DND-41 (cell line): ENCODE data around the gene PHOSPHO1.

Source experiments
- ATAC-seq: fragments of 200-7000 bp; cut with Tn5 transposase; 3 replicates; pipeline ENCODE4 v1.9.1; 2021; ENCODE audit warnings: low read depth; ENCODE audit not compliant: insufficient read depth
- DNase-seq: peaks from one replicate; pipeline ENCODE4 v3.0.0-alpha.2; 2020
- H2AFZ ChIP-seq: 2 replicates; pipeline ENCODE4 v1.6.0; 2012; ENCODE audit warnings: low read depth, low read length
- H3K27ac ChIP-seq: 2 replicates; pipeline ENCODE4 v1.5.1; 2012; ENCODE audit warnings: low read length, inconsistent platforms
- H3K27me3 ChIP-seq: fragments of 200-600 bp; sonication (generic); 2 replicates; pipeline ENCODE4 v1.6.0; 2012; ENCODE audit warnings: low read length, mild to moderate bottlenecking, inconsistent platforms; ENCODE audit not compliant: insufficient read depth, poor library complexity
- H3K36me3 ChIP-seq: 2 replicates; pipeline ENCODE4 v1.5.1; 2012; ENCODE audit warnings: low read length, inconsistent platforms; ENCODE audit not compliant: insufficient read depth
- H3K4me1 ChIP-seq: 2 replicates; pipeline ENCODE4 v1.5.1; 2012; ENCODE audit warnings: mild to moderate bottlenecking, low read length; ENCODE audit not compliant: insufficient read depth
- H3K4me2 ChIP-seq: 2 replicates; pipeline ENCODE4 v1.6.0; 2012; ENCODE audit warnings: mild to moderate bottlenecking, moderate library complexity, low read length, inconsistent platforms; ENCODE audit not compliant: insufficient read depth
- H3K4me3 ChIP-seq, 2 experiments: fragments of 200-600 bp in 1 of 2; shearing (Covaris generic) in 1 of 2; 2 replicates each; pipeline ENCODE4 v1.5.1; 2012 to 2016; ENCODE audit warnings: inconsistent platforms in 2 of 2, low read length in 2 of 2, mild to moderate bottlenecking in 2 of 2, low read depth in 1 of 2, moderate library complexity in 1 of 2
- H3K79me2 ChIP-seq: 2 replicates; pipeline ENCODE4 v1.6.0; 2012; ENCODE audit warnings: low read length, inconsistent platforms; ENCODE audit not compliant: insufficient read depth
- H3K9ac ChIP-seq: 2 replicates; pipeline ENCODE4 v1.6.0; 2012; ENCODE audit warnings: low read depth, mild to moderate bottlenecking, inconsistent platforms, low read length, moderate library complexity
- H3K9me3 ChIP-seq: 2 replicates; pipeline ENCODE4 v1.5.1; 2012; ENCODE audit warnings: low read length, moderate library complexity, mild to moderate bottlenecking, inconsistent platforms; ENCODE audit not compliant: insufficient read depth, severe bottlenecking
- H4K20me1 ChIP-seq: 2 replicates; pipeline ENCODE4 v1.6.0; 2012; ENCODE audit warnings: low read length; ENCODE audit not compliant: insufficient read depth
- EZH2 ChIP-seq: IDR thresholded peaks from 3 replicates; pipeline ENCODE4 v1.6.1; 2012; ENCODE audit warnings: borderline replicate concordance, low read depth, mild to moderate bottlenecking, moderate library complexity, low read length, inconsistent platforms; ENCODE audit not compliant: severe bottlenecking
- TF ChIP-seq, protein P1 (sequence below): IDR thresholded peaks from 2 replicates; pipeline ENCODE4 v1.5.1; 2012; ENCODE audit warnings: borderline replicate concordance, low read length, moderate library complexity, mild to moderate bottlenecking; ENCODE audit not compliant: poor library complexity, severe bottlenecking; ENCODE audit errors: extremely low read depth

The PHOSPHO1 gene

DNA sequence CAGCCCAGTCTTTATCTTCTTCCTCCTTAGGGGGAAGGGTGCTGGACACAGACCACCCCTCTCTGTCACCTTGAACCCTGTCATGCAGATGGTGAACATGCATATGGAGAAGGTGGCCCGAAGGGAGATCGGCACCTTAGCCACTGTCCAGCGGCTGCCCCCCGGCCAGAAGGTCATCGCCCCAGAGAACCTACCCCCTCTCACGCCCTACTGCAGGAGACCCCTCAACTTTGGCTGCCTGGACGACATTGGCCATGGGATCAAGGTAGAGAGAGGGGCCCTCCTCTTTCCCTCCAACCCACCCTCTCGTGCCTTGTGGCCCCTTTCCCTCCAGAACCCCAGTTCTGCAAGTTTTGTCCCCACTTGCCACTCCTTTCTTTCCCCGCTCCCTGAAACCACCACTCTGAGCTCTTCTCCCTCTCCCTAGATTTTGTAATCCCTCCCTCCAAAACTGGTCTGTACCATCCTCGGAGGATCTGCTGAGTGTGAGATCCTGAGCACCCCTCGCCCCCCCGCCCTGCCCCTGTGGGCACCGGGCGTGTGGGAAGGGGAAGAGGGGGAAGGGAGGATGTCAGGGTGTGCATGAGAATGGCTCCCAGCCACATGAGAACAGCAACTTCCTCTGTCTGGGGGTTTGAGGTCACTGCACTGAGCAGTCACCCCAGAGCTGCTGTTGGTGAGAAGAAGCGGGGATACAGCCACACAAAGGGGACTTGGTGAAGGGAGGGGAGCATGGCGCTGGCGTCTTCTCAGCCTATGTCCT lies 12.8 kb downstream of the PHOSPHO1 start:
- peak; percentile 89 for ATAC-seq
- H3K79me2 ChIP-seq: peaks cover 3% of the 10 kb centered on the region; the same call in 1 of the 2 replicates
- H3K9me3 ChIP-seq: no peaks in the 10 kb centered on the region
- TF ChIP-seq, protein P1, sequence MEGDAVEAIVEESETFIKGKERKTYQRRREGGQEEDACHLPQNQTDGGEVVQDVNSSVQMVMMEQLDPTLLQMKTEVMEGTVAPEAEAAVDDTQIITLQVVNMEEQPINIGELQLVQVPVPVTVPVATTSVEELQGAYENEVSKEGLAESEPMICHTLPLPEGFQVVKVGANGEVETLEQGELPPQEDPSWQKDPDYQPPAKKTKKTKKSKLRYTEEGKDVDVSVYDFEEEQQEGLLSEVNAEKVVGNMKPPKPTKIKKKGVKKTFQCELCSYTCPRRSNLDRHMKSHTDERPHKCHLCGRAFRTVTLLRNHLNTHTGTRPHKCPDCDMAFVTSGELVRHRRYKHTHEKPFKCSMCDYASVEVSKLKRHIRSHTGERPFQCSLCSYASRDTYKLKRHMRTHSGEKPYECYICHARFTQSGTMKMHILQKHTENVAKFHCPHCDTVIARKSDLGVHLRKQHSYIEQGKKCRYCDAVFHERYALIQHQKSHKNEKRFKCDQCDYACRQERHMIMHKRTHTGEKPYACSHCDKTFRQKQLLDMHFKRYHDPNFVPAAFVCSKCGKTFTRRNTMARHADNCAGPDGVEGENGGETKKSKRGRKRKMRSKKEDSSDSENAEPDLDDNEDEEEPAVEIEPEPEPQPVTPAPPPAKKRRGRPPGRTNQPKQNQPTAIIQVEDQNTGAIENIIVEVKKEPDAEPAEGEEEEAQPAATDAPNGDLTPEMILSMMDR: no peak
- no peak for TF ChIP-seq EZH2
- peak overlapping the region; percentile 30 for H3K4me2 ChIP-seq
- DNase-seq: peak; percentile 87
- peak overlapping the region; percentile 37; the same call in 1 of the 2 replicates for H3K9ac ChIP-seq
- peaks cover 42% of the 10 kb centered on the region for H3K36me3 ChIP-seq
- peaks cover 33% of the 10 kb centered on the region for H3K4me1 ChIP-seq
- H3K27me3 ChIP-seq: no peaks in the 10 kb centered on the region
- no peaks in the 10 kb centered on the region for H4K20me1 ChIP-seq
- peak overlapping the region; percentile 36; the same call in 1 of the 2 replicates for H2AFZ ChIP-seq
- H3K4me3 ChIP-seq: no peak overlapping the region; a peak in 1 of 4 replicates
- peak overlapping the region; percentile 80 for H3K27ac ChIP-seq

DNA sequence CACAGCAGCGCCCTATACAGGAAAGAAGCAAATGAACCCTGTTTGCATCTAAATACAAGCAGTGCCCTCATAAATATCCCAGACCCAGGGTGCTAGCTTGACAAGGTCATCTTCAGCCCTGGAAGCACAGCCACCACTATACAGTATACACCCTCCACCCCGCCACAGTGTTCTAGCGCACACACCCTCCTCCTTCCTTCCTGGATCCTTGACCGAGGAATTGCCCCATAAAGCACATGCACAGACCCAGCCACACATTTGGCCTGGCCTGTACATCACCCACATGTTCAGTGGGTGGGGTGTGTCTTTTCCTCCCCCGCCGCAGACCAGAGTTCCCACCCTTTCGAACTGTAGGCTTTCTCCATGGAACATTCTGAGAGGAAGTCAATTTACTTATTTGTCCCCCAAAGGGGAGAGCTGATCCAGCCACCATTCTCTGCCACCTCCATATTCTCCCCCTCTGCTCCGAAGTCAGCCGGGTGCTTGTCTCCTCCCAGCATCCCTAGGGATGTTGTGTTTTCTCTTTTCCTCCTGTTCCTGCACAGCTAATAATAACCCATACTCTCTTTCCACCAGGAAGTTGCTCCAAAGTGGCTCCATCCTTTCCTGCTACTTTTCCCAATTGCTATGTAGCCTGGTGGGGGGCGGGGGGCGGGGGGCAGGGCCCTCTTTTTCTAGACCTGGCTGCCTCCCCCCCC lies 13.5 kb downstream of the PHOSPHO1 start:
- no peaks in the 10 kb centered on the region for H3K27me3 ChIP-seq
- peaks cover 40% of the 10 kb centered on the region for H3K4me1 ChIP-seq
- no peak overlapping the region for H3K4me3 ChIP-seq
- H3K4me2 ChIP-seq: no peak overlapping the region
- H3K79me2 ChIP-seq: peaks cover 5% of the 10 kb centered on the region; the same call in 1 of the 2 replicates
- H3K36me3 ChIP-seq: peaks cover 38% of the 10 kb centered on the region
- DNase-seq: no peak
- H3K27ac ChIP-seq: no peak overlapping the region
- no peak for ATAC-seq
- H3K9me3 ChIP-seq: no peaks in the 10 kb centered on the region
- no peak overlapping the region for H2AFZ ChIP-seq
- H3K9ac ChIP-seq: no peak overlapping the region
- no peak for TF ChIP-seq EZH2
- TF ChIP-seq, protein P1: no peak
- no peaks in the 10 kb centered on the region for H4K20me1 ChIP-seq

DNA sequence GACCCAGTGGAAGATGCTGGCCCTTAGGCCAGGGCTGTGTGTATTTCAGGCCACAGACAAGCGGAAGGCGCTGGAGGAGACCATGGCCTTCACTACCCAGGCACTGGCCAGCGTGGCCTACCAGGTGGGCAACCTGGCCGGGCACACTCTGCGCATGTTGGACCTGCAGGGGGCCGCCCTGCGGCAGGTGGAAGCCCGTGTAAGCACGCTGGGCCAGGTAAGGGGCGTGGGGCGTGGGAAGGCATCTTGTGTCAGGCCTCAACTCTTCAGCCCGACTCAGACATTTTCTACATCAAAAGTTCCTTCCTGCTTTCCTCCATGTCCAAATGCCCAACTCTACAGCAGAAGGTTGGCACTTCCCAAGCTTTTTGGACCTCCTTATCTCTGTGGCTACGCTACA lies 14.1 kb downstream of the PHOSPHO1 start:
- no peaks in the 10 kb centered on the region for H3K27me3 ChIP-seq
- no peaks in the 10 kb centered on the region for H3K9me3 ChIP-seq
- no peak overlapping the region for H2AFZ ChIP-seq
- no peak overlapping the region for H3K4me2 ChIP-seq
- H3K4me1 ChIP-seq: peaks cover 47% of the 10 kb centered on the region
- H3K4me3 ChIP-seq: no peak overlapping the region
- DNase-seq (no peak), ATAC-seq (no peak)
- TF ChIP-seq, protein P1: no peak
- no peak for TF ChIP-seq EZH2
- no peaks in the 10 kb centered on the region for H4K20me1 ChIP-seq
- H3K36me3 ChIP-seq: peaks cover 38% of the 10 kb centered on the region
- no peak overlapping the region for H3K9ac ChIP-seq
- peaks cover 7% of the 10 kb centered on the region for H3K79me2 ChIP-seq
- H3K27ac ChIP-seq: peak overlapping the region; percentile 7; the same call in 1 of the 2 replicates
